Measurements from ENCODE around the gene TMEM175.

DNA sequence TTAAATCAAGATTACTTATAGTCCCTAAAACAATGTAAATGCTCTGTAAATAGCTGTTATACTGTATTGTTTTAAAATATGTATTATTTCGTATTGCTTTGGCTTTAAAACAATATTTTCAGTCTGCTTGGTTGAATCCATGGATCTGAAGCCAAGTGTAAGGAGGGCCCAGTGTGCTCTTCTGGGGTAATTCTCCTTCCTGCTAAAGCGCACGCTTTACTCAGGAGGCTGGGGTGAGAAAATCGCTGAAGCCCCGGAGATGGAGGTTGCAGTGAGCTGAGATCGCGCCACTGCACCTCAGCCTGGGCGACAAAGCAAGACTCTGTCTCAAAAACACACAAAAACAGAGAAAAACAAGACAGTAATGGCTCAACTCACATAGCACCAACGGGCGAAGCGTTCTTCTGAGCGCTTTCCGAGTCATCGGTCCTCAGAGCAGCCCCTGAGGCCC is 54.2 kb downstream of the TMEM175 start:
- TF ChIP-seq, protein P1, sequence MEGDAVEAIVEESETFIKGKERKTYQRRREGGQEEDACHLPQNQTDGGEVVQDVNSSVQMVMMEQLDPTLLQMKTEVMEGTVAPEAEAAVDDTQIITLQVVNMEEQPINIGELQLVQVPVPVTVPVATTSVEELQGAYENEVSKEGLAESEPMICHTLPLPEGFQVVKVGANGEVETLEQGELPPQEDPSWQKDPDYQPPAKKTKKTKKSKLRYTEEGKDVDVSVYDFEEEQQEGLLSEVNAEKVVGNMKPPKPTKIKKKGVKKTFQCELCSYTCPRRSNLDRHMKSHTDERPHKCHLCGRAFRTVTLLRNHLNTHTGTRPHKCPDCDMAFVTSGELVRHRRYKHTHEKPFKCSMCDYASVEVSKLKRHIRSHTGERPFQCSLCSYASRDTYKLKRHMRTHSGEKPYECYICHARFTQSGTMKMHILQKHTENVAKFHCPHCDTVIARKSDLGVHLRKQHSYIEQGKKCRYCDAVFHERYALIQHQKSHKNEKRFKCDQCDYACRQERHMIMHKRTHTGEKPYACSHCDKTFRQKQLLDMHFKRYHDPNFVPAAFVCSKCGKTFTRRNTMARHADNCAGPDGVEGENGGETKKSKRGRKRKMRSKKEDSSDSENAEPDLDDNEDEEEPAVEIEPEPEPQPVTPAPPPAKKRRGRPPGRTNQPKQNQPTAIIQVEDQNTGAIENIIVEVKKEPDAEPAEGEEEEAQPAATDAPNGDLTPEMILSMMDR (IDR thresholded peaks at IDR 0.05; ENCODE audit: low read depth, low read length): no peak
- no peak for TF ChIP-seq EZH2phosphoT487 (IDR thresholded peaks at IDR 0.05; ENCODE audit: low read depth)
